ENCODE measurements around the gene ELL. TPM values are rescaled to one million over a fixed set of nuclear protein-coding genes. Genes with fewer than 3 reads are reported as not detected.

The ELL gene
- total RNA-seq, 1 experiment from 2014 or later = 9.0 TPM

GRCh38 chr19:18490728-18491127 is 31.1 kb downstream of the ELL start:
- no peak for DNase-seq (ENCODE audit: low spot score)

- no peak for DNase-seq (ENCODE audit: low spot score)
These were observed 32.2 kb downstream of the ELL start for GRCh38 chr19:18489627-18490184.

DNA sequence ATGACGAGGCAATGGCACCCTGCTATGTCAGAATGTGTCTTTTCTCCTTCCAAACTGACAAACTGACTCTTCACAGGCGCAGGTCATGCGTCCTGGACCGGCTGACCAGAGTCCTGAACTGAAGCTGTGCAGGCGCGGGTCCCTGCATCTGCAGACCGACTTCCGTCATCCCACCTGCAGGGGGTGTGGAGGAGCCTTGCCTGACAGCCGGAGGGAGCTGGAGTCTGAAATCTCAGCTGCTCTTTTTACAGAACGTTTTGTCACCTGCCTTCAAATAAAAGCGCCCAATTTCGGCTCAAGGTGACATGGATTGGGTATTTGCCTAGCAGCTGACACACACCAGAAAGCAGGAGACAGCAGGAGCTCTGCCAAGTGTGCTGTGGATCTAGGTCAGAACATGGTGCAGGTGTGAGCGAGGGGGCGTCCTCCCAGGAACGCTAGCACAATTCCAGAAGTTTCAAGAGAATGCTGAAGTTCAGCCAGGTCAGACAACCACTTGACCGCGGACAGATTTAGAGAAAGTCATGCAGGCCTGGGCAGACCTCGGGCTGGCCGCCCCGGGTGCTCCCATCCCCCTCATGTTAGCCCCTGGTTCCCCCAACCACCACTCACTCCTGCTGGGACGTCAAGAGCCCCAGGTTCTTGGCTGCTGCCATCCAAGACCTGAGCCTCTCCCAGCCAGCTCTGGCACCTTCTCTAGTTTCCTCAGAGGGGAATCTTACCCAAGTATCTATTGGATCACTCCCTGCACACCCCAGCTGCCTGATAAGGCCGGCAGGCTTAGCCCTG is 32.8 kb downstream of the ELL start:
- DNase-seq (ENCODE audit: low spot score) = no peak

- DNase-seq (ENCODE audit: low spot score) = peak; percentile 36
These were observed 33.5 kb downstream of the ELL start for GRCh38 chr19:18488403-18488723.

GRCh38 chr19:18487576-18488402 is 34.1 kb downstream of the ELL start:
- no peak for DNase-seq (ENCODE audit: low spot score)

DNA sequence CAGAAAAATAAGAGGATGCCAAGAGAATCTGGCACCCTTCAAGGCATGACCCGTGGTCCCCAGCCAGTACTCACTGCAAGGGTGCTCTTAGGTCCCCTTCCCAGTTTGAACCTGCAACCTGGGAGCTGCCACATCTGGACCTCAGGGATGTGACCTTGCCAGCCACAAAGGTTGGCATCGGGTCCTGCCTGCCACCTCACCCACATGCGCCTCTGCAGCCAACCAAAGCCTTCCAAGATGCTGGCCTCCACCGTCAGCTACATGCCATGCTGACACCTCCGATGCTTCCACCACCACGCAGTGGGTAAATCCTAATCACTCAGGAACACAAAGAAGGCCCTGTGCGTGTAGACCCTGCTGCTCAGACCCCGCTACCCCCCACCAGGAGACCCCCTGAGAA is 35.1 kb downstream of the ELL start:
- DNase-seq (ENCODE audit: low spot score) = no peak

DNA sequence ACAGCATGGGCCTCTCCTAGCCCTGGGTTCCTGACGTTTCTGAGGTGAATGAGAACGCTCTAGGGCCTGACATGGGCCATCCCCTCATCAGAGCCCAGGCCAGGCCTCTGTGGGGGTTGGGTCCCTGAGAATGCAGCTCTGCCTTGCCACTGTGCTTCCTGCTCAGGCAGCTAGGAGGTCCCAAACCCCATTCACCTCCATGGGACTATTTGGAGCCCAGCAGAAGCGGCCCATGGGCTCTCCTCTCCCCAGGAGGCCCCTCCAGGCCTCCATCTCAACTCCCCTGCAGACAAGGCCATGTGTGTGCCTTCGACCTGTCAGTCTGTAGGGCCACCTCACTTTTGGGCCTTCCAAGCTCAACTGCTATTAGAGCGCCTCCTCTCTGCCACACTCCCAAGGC is 36.9 kb downstream of the ELL start:
- no peak for DNase-seq (ENCODE audit: low spot score)

GRCh38 chr19:18483119-18483890 is 38.6 kb downstream of the ELL start:
- DNase-seq (ENCODE audit: low spot score) = no peak

DNA sequence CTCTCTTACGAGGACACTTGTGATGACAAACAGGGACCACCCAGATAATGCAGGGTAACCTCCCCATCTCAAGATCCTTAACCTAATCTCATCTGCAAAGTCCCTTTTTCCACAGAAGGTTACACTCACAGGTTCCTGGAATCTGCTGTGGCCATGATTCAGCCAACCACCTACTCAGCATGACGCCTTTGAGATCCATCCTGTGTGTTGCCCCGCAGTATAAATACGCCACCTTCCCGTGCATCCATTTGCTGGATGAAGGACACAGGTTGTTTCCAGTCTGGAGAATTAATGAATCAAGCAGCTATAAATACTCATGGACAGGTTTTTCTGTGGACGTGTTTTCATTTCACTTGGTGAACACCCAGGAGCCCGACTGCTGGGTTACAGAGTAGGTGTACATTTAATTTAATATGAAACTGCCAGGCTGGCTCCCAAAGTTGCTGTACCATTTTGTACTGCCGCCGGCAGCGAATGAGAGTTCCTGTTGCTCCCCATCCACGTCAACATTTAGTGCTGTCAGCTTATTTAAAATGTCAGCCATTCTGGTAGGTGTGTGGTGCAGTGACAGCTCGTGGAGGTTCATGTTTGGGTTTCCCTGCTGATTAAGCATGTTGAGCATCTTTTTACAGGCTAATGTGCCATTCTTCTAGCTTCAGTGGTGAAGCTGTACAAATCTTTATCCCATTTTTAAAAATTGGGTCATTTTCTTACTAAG is 40.2 kb downstream of the ELL start:
- no peak for DNase-seq (ENCODE audit: low spot score)

- peak; percentile 58 for DNase-seq (ENCODE audit: low spot score)
These were observed 41.7 kb downstream of the ELL start for GRCh38 chr19:18480006-18480691.

DNA sequence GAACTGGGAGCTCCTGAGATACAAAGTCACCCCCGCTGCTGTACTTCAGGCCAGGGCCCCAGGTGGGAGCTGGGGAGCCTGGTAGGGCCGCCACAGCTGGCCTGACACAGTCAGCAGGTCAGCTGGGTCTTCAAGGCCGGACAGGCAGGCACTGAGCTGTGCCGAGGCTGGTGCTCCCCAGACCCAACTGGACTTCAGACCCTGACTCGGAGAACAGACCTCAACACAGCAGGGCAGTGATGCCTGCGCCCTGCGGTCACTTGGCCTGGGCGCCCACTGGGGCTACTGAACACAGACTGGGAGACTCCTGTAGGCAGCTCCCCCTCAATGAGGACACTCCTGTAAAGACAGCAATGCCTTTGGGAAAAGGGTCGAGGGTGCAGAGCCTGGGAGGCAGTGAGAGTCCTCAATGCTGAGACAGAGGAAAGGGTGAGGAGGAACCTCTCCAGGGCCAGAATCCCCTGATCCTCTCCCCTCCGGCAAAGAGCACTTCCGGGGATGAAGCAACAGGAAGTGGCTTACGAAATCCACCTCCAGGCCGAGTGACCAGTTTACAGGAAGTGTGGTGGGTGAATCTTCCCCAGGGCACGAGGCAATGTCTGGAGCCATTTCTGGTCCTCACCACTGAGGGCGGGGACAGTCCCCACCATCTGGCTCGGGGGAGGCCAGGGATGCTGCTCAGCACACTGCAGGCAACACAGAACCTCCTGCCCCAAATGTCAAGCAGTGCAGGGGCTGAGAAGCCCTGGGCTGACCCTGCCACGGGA is 43.1 kb downstream of the ELL start:
- DNase-seq (ENCODE audit: low spot score) = peak; percentile 93

- DNase-seq (ENCODE audit: low spot score) = no peak
These were observed 43.9 kb downstream of the ELL start for GRCh38 chr19:18477974-18478373.

- DNase-seq (ENCODE audit: low spot score) = no peak
These were observed 44.7 kb downstream of the ELL start for GRCh38 chr19:18477042-18477779.

DNA sequence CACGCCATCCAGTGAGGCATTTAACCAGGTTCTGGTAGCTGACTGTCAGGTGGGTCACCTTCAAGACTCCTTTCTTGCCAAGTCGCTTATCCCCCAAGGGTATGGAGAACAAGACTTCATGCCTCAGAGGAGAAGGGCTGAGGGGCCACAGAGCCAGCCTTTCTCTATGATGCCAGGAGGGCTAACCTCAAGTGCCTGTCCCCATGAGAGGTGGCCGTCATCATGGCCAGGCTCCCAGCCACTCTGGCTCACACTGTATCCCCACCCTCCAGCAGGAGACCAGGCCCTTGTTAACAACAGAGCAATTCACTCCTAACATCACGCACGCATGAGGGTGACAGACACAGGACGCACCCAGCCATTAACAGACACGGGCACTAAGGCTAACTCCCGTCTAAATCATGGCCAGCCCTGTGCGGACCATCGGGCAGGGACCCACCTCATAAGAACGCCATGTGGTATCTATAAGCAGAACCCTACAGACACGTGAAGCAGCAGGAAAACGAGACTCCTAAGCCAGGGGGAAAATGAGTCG is 45.3 kb downstream of the ELL start:
- DNase-seq (ENCODE audit: low spot score) = no peak

DNA sequence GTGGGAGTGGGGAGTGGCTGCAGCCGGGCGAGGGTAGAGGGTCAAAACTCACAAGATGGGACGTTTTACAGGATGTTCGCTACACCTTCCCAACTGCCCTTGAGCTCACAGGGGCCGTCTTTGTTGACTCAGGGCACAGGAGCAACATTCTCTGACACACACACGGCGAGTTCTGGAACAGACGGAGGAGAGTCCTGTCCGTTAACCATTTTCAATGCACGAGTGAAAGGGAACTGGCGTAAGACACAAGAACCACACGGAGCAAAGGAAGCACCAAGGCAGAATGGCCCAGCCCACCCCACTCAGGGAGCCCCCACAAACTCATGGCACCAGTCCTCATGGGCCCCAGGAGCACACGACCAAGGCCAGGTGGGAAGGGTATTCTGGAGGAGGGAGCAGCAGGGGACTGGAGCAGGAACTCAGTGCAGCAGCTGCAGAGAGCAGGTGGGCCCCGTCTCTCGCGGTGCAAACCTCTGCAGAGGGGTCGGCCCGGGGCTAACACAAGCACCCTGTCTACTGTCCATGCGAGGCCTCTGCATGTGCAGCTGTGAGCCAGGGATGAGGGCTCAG is 46.0 kb downstream of the ELL start:
- DNase-seq (ENCODE audit: low spot score) = no peak

DNA sequence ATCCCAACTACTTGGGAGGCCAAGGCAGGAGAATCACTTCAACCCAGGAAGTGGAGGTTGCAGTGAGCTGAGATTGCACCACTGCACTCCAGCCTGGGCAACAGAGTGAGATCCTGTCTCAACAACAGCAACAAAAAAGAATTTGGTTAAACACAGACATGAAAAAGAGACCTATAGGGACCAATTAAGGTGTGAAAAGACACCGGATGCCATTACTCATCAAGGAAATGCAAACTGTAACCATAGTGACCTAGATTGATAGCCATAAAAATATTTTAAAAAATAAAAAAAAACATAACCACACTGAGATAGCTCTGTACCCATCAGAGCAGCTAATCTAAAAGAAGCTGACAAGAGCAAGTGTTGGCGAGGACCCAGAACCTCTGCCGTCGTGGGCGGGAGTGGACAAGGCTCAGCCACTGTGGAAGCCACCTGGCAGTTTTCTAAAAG is 46.8 kb downstream of the ELL start:
- DNase-seq (ENCODE audit: low spot score) = no peak

- DNase-seq (ENCODE audit: low spot score) = no peak
These were observed 47.4 kb downstream of the ELL start for GRCh38 chr19:18474366-18474887.

DNA sequence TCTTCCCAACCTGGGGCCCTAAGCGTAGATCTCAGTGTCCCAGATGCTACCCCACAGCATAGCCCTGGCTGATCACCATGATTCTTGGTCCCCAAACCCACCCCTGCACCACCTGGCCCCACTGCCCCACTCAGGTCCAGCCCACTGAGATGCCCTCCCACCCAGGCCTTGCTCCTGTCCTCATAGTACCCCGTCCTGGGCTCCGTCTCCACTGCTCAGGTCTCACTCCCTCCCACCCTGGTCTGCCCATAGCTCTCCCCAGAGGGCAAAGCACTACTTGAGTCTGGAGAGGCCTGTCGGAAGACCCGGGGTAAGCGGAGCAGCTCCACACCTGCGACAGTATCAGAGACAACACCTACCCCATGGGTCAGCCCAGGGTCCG is 48.2 kb downstream of the ELL start:
- DNase-seq (ENCODE audit: low spot score) = no peak

All from A172 (cell line).